ENCODE results near the gene ZNF18.

Gene ZNF18

GRCh38 chr17:11997147-11997971 lies at the start of gene ZNF18:
ZNF18 (minus strand) TSS chr17:11997475; CDS start chr17:11992829, 4,646 bp downstream.
- peak within 1 kb of the TSS; percentile 100 for H3K4me3 ChIP-seq (ENCODE audit: low read length)
- no peaks in the 10 kb centered on the region for H3K27me3 ChIP-seq (ENCODE audit: control insufficient read depth, low read length)
- peaks cover 16% of the 10 kb centered on the region for H3K4me1 ChIP-seq (ENCODE audit: control insufficient read depth, low read length)
- peak within 1 kb of the TSS; percentile 84 for H3K4me2 ChIP-seq (ENCODE audit: low read length)
- TF ChIP-seq CTCF (IDR thresholded peaks at IDR 0.05; ENCODE audit: low read depth, low read length, poor library complexity, severe bottlenecking) (no peak), EZH2phosphoT487 (IDR thresholded peaks at IDR 0.05; ENCODE audit: borderline replicate concordance, low read length) (no peak)
- H4K20me1 ChIP-seq (ENCODE audit: control insufficient read depth, insufficient read depth, low read depth, low read length) = no peaks in the 10 kb centered on the region
- peak within 1 kb of the TSS; percentile 49 for H3K27ac ChIP-seq (ENCODE audit: low read depth, low read length)
- peaks cover 4% of the 10 kb centered on the region for H3K36me3 ChIP-seq (ENCODE audit: control insufficient read depth, low read length)
- peaks cover 15% of the 10 kb centered on the region for H3K79me2 ChIP-seq (ENCODE audit: control insufficient read depth, low read length)
- H3F3A ChIP-seq (ENCODE audit: control insufficient read depth, insufficient read depth) = no peaks in the 10 kb centered on the region
- H3K9me3 ChIP-seq (ENCODE audit: control insufficient read depth, insufficient read depth, low read length) = no peaks in the 10 kb centered on the region
- no peaks in the 10 kb centered on the region for H3K9me2 ChIP-seq (replicated peaks; ENCODE audit: control insufficient read depth, low read length)

- Histone ChIP-seq H3K4me2 (ENCODE audit: low read length) (no peak overlapping the region), H3K36me3 (ENCODE audit: control insufficient read depth, low read length) (no peaks in the 10 kb centered on the region), H3K4me1 (ENCODE audit: control insufficient read depth, low read length) (no peaks in the 10 kb centered on the region), H3K9me2 (replicated peaks; ENCODE audit: control insufficient read depth, low read length) (no peaks in the 10 kb centered on the region), H4K20me1 (ENCODE audit: control insufficient read depth, insufficient read depth, low read depth, low read length) (no peaks in the 10 kb centered on the region), H3K9me3 (ENCODE audit: control insufficient read depth, insufficient read depth, low read length) (no peaks in the 10 kb centered on the region), H3K27me3 (ENCODE audit: control insufficient read depth, low read length) (no peaks in the 10 kb centered on the region), H3K27ac (ENCODE audit: low read depth, low read length) (no peak overlapping the region), H3K4me3 (ENCODE audit: low read length) (no peak overlapping the region), H3F3A (ENCODE audit: control insufficient read depth, insufficient read depth) (no peaks in the 10 kb centered on the region), H3K79me2 (ENCODE audit: control insufficient read depth, low read length) (peaks cover 84% of the 10 kb centered on the region)
- TF ChIP-seq EZH2phosphoT487 (IDR thresholded peaks at IDR 0.05; ENCODE audit: borderline replicate concordance, low read length) = no peak
These were observed 49.5 kb upstream of the ZNF18 start for GRCh38 chr17:12046786-12047185.

GRCh38 chr17:12043702-12044101 lies 46.4 kb upstream of the ZNF18 start:
- H3F3A ChIP-seq (ENCODE audit: control insufficient read depth, insufficient read depth) = no peaks in the 10 kb centered on the region
- H3K4me3 ChIP-seq (ENCODE audit: low read length) = no peak overlapping the region
- TF ChIP-seq CTCF (IDR thresholded peaks at IDR 0.05; ENCODE audit: low read depth, low read length, poor library complexity, severe bottlenecking) (no peak), EZH2phosphoT487 (IDR thresholded peaks at IDR 0.05; ENCODE audit: borderline replicate concordance, low read length) (no peak)
- no peaks in the 10 kb centered on the region for H4K20me1 ChIP-seq (ENCODE audit: control insufficient read depth, insufficient read depth, low read depth, low read length)
- no peak overlapping the region for H3K27ac ChIP-seq (ENCODE audit: low read depth, low read length)
- H3K9me3 ChIP-seq (ENCODE audit: control insufficient read depth, insufficient read depth, low read length) = no peaks in the 10 kb centered on the region
- no peaks in the 10 kb centered on the region for H3K36me3 ChIP-seq (ENCODE audit: control insufficient read depth, low read length)
- no peaks in the 10 kb centered on the region for H3K27me3 ChIP-seq (ENCODE audit: control insufficient read depth, low read length)
- no peak overlapping the region for H3K4me2 ChIP-seq (ENCODE audit: low read length)
- no peaks in the 10 kb centered on the region for H3K4me1 ChIP-seq (ENCODE audit: control insufficient read depth, low read length)
- peaks cover 79% of the 10 kb centered on the region for H3K79me2 ChIP-seq (ENCODE audit: control insufficient read depth, low read length)
- H3K9me2 ChIP-seq (replicated peaks; ENCODE audit: control insufficient read depth, low read length) = no peaks in the 10 kb centered on the region

GRCh38 chr17:12041312-12041711 lies 44.0 kb upstream of the ZNF18 start:
- Histone ChIP-seq H4K20me1 (ENCODE audit: control insufficient read depth, insufficient read depth, low read depth, low read length) (no peaks in the 10 kb centered on the region), H3K4me1 (ENCODE audit: control insufficient read depth, low read length) (no peaks in the 10 kb centered on the region), H3F3A (ENCODE audit: control insufficient read depth, insufficient read depth) (no peaks in the 10 kb centered on the region), H3K79me2 (ENCODE audit: control insufficient read depth, low read length) (peaks cover 76% of the 10 kb centered on the region), H3K9me2 (replicated peaks; ENCODE audit: control insufficient read depth, low read length) (no peaks in the 10 kb centered on the region), H3K36me3 (ENCODE audit: control insufficient read depth, low read length) (no peaks in the 10 kb centered on the region), H3K27ac (ENCODE audit: low read depth, low read length) (no peak overlapping the region), H3K9me3 (ENCODE audit: control insufficient read depth, insufficient read depth, low read length) (no peaks in the 10 kb centered on the region), H3K4me2 (ENCODE audit: low read length) (no peak overlapping the region), H3K27me3 (ENCODE audit: control insufficient read depth, low read length) (no peaks in the 10 kb centered on the region), H3K4me3 (ENCODE audit: low read length) (no peak overlapping the region)
- TF ChIP-seq CTCF (IDR thresholded peaks at IDR 0.05; ENCODE audit: low read depth, low read length, poor library complexity, severe bottlenecking) (no peak), EZH2phosphoT487 (IDR thresholded peaks at IDR 0.05; ENCODE audit: borderline replicate concordance, low read length) (no peak)
